B cell (primary cell): ENCODE data around the gene TM9SF4. TPM values are rescaled to one million over a fixed set of nuclear protein-coding genes. Genes with fewer than 3 reads are reported as not detected.

Experiments
- ATAC-seq: fragments of 200-7000 bp; cut with Tn5 transposase; one replicate; pipeline ENCODE4 v1.10.0; 2021; ENCODE audit warnings: low read depth, mild to moderate bottlenecking, moderate number of reproducible peaks, moderate library complexity
- CTCF ChIA-PET: fragments of 350-600 bp; sonication (Branson Sonifier 250); formaldehyde crosslinking; loops from one replicate; lab custom pipeline; 2021; ENCODE audit warnings: antibody characterized with exemption, inconsistent platforms; lab: Charles Lee
- POLR2A ChIA-PET: fragments of 350-600 bp; sonication (Branson Sonifier 250); formaldehyde crosslinking; loops from one replicate; lab custom pipeline; 2021; ENCODE audit warnings: antibody characterized with exemption; lab: Charles Lee
- DNase-seq: peaks from one replicate; pipeline ENCODE4 v3.0.0; 2013
- H2AFZ ChIP-seq: 2 replicates; pipeline ENCODE4 v1.6.1; 2012; ENCODE audit warnings: mild to moderate bottlenecking, low read depth, low read length; ENCODE audit not compliant: insufficient read depth, poor library complexity, severe bottlenecking
- H3K27ac ChIP-seq, 2 donors: 1 replicate in 1 of 2; 2 replicates in 1 of 2; pipeline ENCODE4 v1.5.1; 2012 to 2013; ENCODE audit warnings: low read length in 2 of 2, mild to moderate bottlenecking in 2 of 2, moderate library complexity in 1 of 2
- H3K27me3 ChIP-seq, 4 experiments: fragments of 200-600 bp in 1 of 4; sonication (generic) in 1 of 4; replicated peaks in 1 of 4; 1 replicate in 2 of 4; 2 replicates in 2 of 4; pipeline versions ENCODE4 v1.6.1 to v1.7.0; 2013 to 2016; ENCODE audit warnings: low read length in 3 of 4, mild to moderate bottlenecking in 2 of 4, mixed read lengths in 1 of 4, moderate library complexity in 1 of 4; ENCODE audit not compliant: insufficient read depth in 4 of 4, control insufficient read depth in 3 of 4; ENCODE audit errors: control extremely low read depth in 1 of 4
- H3K36me3 ChIP-seq, 2 experiments: replicated peaks in 1 of 2; 1 replicate in 1 of 2; 2 replicates in 1 of 2; pipeline versions ENCODE4 v1.6.1 to v1.7.1; 2013; ENCODE audit warnings: low read length in 1 of 2; ENCODE audit not compliant: insufficient read depth in 2 of 2, control insufficient read depth in 1 of 2; ENCODE audit errors: control extremely low read depth in 1 of 2, extremely low read depth in 1 of 2
- H3K4me1 ChIP-seq, 2 donors: fragments of 200-600 bp in 1 of 2; sonication (generic) in 1 of 2; 1 replicate in 1 of 2; 2 replicates in 1 of 2; pipeline versions ENCODE4 v1.5.1 to v1.6.1; 2013 to 2017; ENCODE audit warnings: low read length in 2 of 2; ENCODE audit not compliant: control insufficient read depth in 2 of 2, insufficient read depth in 2 of 2
- H3K4me2 ChIP-seq: replicated peaks from 2 replicates; pipeline ENCODE3; 2012; ENCODE audit warnings: mild to moderate bottlenecking, low read depth, low read length; ENCODE audit not compliant: poor library complexity, severe bottlenecking
- H3K4me3 ChIP-seq, 5 experiments: fragments of 200-600 bp in 1 of 5; sonication (generic) in 1 of 5; 1 replicate in 3 of 5; 2 replicates in 2 of 5; pipeline versions ENCODE4 v1.5.1 to v1.7.0; 2011 to 2016; ENCODE audit warnings: low read length in 4 of 5, mild to moderate bottlenecking in 4 of 5, low read depth in 2 of 5, control low read depth in 1 of 5, moderate library complexity in 1 of 5; ENCODE audit not compliant: insufficient read depth in 1 of 5; ENCODE audit errors: control extremely low read depth in 1 of 5, extremely low read depth in 1 of 5
- H3K79me2 ChIP-seq: fragments of 200-600 bp; sonication (generic); one replicate; pipeline ENCODE4 v1.6.0; 2016; ENCODE audit warnings: low read length; ENCODE audit not compliant: control insufficient read depth, insufficient read depth
- H3K9ac ChIP-seq: fragments of 200-600 bp; sonication (generic); 2 replicates; pipeline ENCODE4 v1.6.1; 2017; ENCODE audit warnings: mild to moderate bottlenecking, low read length, moderate library complexity
- H3K9me3 ChIP-seq, 3 donors: one replicate each; pipeline versions ENCODE4 v1.6.1 to v1.7.1; 2013; ENCODE audit warnings: low read length in 2 of 3; ENCODE audit not compliant: control insufficient read depth in 2 of 3, insufficient read depth in 1 of 3; ENCODE audit errors: control extremely low read depth in 1 of 3
- H4K20me1 ChIP-seq: 2 replicates; pipeline ENCODE4 v1.6.0; 2012; ENCODE audit warnings: mild to moderate bottlenecking, low read length; ENCODE audit not compliant: insufficient read depth, control insufficient read depth, poor library complexity, severe bottlenecking
- H3K27ac Mint-ChIP-seq: one replicate; pipeline ENCODE4 v1.8.0; 2021; ENCODE audit warnings: mixed read lengths
- H3K27me3 Mint-ChIP-seq: one replicate; pipeline ENCODE4 v1.8.0; 2021; ENCODE audit warnings: mixed read lengths
- H3K4me1 Mint-ChIP-seq: one replicate; pipeline ENCODE4 v1.8.0; 2021; ENCODE audit warnings: mixed read lengths
- H3K4me3 Mint-ChIP-seq: one replicate; pipeline ENCODE4 v1.8.0; 2021; ENCODE audit warnings: mixed read lengths
- H3K9me3 Mint-ChIP-seq: one replicate; pipeline ENCODE4 v1.8.0; 2022; ENCODE audit warnings: mixed read lengths; ENCODE audit not compliant: insufficient read depth
- CTCF ChIP-seq: fragments of 200-600 bp; IDR thresholded peaks from one replicate; pipeline ENCODE4 v1.8.0; 2022; ENCODE audit warnings: antibody characterized with exemption, mild to moderate bottlenecking
- EZH2 ChIP-seq: IDR thresholded peaks from 2 replicates; pipeline ENCODE4 v1.6.1; 2012; ENCODE audit warnings: borderline replicate concordance, low read depth, mild to moderate bottlenecking, moderate library complexity, low read length; ENCODE audit not compliant: insufficient read depth, poor library complexity, severe bottlenecking
- WGBS: methylation state at CpG from one replicate; pipeline ENCODE4 v1.1.5; 2013; ENCODE audit warnings: missing lambda C conversion rate; ENCODE audit not compliant: insufficient coverage; 5-methylcytosine and 5-hydroxymethylcytosine counted together
- intact Hi-C: fragments of 100-400 bp; cut with micrococcal nuclease; formaldehyde crosslinking; loops from one replicate; pipeline ENCODE4 v1.10.0; 2022
- polyA plus RNA-seq: library from polyadenylated mRNA; depleted of rRNA; stranded (reverse); fragments of >200 nt; gene quantifications from 2 replicates; pipeline ENCODE4 v1.2.3, GENCODE V29; 2012
- total RNA-seq, 2 donors: library from RNA; stranded (reverse); fragments of 120-200 nt in 1 of 2; gene quantifications; 1 replicate in 1 of 2; 2 replicates in 1 of 2; pipeline versions ENCODE4 v1.2.3 to v1.2.4, GENCODE V29; 2013 to 2022

Gene TM9SF4
- total and polyA plus RNA-seq, 2 donors (not counting 1 experiment from before 2014, with no cell fraction given): 23.5 to 53.8 TPM

GRCh38 chr20:32203356-32204204 is 94.1 kb downstream of the TM9SF4 start:
- H3K9me3 ChIP-seq: no peaks in the 10 kb centered on the region
- peaks cover 47% of the 10 kb centered on the region for H3K4me1 Mint-ChIP-seq
- DNase-seq (no peak), ATAC-seq (no peak)
- H2AFZ ChIP-seq: no peak overlapping the region
- no peak overlapping the region for H3K27ac ChIP-seq
- H3K9ac ChIP-seq: no peak overlapping the region
- peaks cover 1 to 34% of the 10 kb centered on the region in 2 experiments for H3K36me3 ChIP-seq
- H3K4me3 ChIP-seq: no peak overlapping the region
- H3K27me3 ChIP-seq: no peaks in the 10 kb centered on the region
- TF ChIP-seq EZH2 (no peak), CTCF (no peak)
- H3K79me2 ChIP-seq: peaks cover 84% of the 10 kb centered on the region
- H3K27me3 Mint-ChIP-seq: no peaks in the 10 kb centered on the region
- no peak overlapping the region for H3K4me3 Mint-ChIP-seq
- 94% methylated on average over 7 of the region's 11 CpGs for WGBS
- H3K27ac Mint-ChIP-seq: no peak overlapping the region
- H3K9me3 Mint-ChIP-seq: no peaks in the 10 kb centered on the region
- intact Hi-C loops: loop anchor here (10.0 kb wide), 1 partner anchor 159 kb away; no protein-coding TSS in a partner anchor
- peaks cover 30 to 35% of the 10 kb centered on the region in 2 donors for H3K4me1 ChIP-seq
- ChIA-PET POLR2A (no interaction called here), CTCF (no interaction called here)
- H3K4me2 ChIP-seq: no peak overlapping the region
- peaks cover 73% of the 10 kb centered on the region for H4K20me1 ChIP-seq
